Activated CD4-positive, alpha-beta T cell treated with anti-CD3 and anti-CD28 coated beads, Interleukin-2, amount 50 U/mL, for 1 hour (primary cell): ENCODE data around the gene THAP3.

Experiments used
- DNase-seq: peaks from one replicate; pipeline ENCODE4 v3.0.0-alpha.2; 2020

The THAP3 gene

GRCh38 chr1:6613361-6614018 is 11.2 kb upstream of the THAP3 start, which contains the start of gene PHF13:
TSS of gene PHF13 (plus strand) at chr1:6613731. CDS start at chr1:6614067, 336 bp downstream.
- peak; percentile 99 for DNase-seq

GRCh38 chr1:6614019-6614928 is 10.4 kb upstream of the THAP3 start:
- peak; percentile 41 for DNase-seq

- DNase-seq = no peak
These were observed 9.5 kb upstream of the THAP3 start for GRCh38 chr1:6614929-6615785.

GRCh38 chr1:6619045-6619444 is 5.6 kb upstream of the THAP3 start:
- no peak for DNase-seq

GRCh38 chr1:6621429-6622391 is 3.0 kb upstream of the THAP3 start:
- no peak for DNase-seq

GRCh38 chr1:6622396-6623152 is 2.1 kb upstream of the THAP3 start:
- DNase-seq = no peak

GRCh38 chr1:6623269-6623965 is 1.3 kb upstream of the THAP3 start:
- DNase-seq = no peak

- no peak for DNase-seq
These were observed 999 bp downstream of the THAP3 start for GRCh38 chr1:6625584-6626149.

GRCh38 chr1:6627031-6627430 is 2.4 kb downstream of the THAP3 start:
- DNase-seq = no peak

GRCh38 chr1:6627841-6628545 is 3.3 kb downstream of the THAP3 start:
- DNase-seq = no peak

- DNase-seq = no peak
These were observed 4.4 kb downstream of the THAP3 start for GRCh38 chr1:6628971-6629479.

- no peak for DNase-seq
These were observed 5.4 kb downstream of the THAP3 start for GRCh38 chr1:6630027-6630426.

- DNase-seq = no peak
These were observed 6.4 kb downstream of the THAP3 start for GRCh38 chr1:6631058-6631457.

GRCh38 chr1:6632588-6633514 is 8.2 kb downstream of the THAP3 start:
- DNase-seq = no peak

- peak; percentile 43 for DNase-seq
These were observed 9.8 kb downstream of the THAP3 start for GRCh38 chr1:6634371-6635052.

GRCh38 chr1:6635161-6635909 is 10.7 kb downstream of the THAP3 start:
- DNase-seq = no peak
